ENCODE measurements around the gene ZNF507.

DNA sequence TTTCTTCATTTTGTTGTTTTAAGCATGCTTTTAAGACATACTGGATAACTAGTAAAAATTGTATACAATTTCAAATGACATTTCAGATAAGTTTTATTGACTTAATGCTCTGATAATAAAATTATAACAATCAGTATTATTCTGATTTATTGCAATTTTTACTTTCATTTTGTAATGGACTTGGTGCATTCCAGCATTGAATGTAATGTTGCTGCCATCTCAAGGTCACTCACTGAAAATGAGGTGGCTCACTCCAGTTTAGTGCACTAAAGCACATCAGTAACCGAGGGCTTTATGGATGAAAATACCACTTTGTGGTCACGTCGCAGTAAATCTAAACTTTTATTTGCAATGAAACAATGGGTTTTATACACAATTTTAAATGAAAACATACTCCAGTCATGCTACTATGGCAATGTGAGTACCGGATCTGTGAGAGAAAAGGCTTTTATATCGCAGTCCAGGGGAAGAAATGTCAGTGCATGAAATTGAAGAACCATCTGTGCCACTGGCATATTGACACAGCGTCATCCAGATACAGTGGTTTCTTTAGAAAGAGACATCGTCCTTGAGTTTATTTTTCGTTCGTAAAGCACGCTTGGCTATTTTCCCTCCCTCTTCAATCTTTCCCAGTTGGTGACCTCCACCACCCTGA, 20.7 kb upstream of the ZNF507 start:
- TF ChIP-seq, protein P1, sequence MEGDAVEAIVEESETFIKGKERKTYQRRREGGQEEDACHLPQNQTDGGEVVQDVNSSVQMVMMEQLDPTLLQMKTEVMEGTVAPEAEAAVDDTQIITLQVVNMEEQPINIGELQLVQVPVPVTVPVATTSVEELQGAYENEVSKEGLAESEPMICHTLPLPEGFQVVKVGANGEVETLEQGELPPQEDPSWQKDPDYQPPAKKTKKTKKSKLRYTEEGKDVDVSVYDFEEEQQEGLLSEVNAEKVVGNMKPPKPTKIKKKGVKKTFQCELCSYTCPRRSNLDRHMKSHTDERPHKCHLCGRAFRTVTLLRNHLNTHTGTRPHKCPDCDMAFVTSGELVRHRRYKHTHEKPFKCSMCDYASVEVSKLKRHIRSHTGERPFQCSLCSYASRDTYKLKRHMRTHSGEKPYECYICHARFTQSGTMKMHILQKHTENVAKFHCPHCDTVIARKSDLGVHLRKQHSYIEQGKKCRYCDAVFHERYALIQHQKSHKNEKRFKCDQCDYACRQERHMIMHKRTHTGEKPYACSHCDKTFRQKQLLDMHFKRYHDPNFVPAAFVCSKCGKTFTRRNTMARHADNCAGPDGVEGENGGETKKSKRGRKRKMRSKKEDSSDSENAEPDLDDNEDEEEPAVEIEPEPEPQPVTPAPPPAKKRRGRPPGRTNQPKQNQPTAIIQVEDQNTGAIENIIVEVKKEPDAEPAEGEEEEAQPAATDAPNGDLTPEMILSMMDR (IDR thresholded peaks at IDR 0.05) = no peak
- no peak for TF ChIP-seq POLR2A (IDR thresholded peaks at IDR 0.05)
